A673 (cell line): ENCODE data around the gene OSGIN1.

Source experiments
- EZH2 ChIP-seq: fragments of 200-600 bp; sonication (generic); IDR thresholded peaks from 2 replicates; pipeline ENCODE4 v1.6.1; 2017; ENCODE audit warnings: borderline replicate concordance, low read depth, mild to moderate bottlenecking, mixed read lengths, antibody characterized with exemption, low read length; ENCODE audit not compliant: poor library complexity, severe bottlenecking
- TF ChIP-seq, protein P1 (sequence below): fragments of 300-800, 200-600 bp; sonication (generic); conservative IDR thresholded peaks from 2 replicates; pipeline ENCODE4 v1.5.1; 2017; ENCODE audit warnings: low read depth, mild to moderate bottlenecking, antibody characterized with exemption, low read length, moderate library complexity, mixed read lengths

DNA sequence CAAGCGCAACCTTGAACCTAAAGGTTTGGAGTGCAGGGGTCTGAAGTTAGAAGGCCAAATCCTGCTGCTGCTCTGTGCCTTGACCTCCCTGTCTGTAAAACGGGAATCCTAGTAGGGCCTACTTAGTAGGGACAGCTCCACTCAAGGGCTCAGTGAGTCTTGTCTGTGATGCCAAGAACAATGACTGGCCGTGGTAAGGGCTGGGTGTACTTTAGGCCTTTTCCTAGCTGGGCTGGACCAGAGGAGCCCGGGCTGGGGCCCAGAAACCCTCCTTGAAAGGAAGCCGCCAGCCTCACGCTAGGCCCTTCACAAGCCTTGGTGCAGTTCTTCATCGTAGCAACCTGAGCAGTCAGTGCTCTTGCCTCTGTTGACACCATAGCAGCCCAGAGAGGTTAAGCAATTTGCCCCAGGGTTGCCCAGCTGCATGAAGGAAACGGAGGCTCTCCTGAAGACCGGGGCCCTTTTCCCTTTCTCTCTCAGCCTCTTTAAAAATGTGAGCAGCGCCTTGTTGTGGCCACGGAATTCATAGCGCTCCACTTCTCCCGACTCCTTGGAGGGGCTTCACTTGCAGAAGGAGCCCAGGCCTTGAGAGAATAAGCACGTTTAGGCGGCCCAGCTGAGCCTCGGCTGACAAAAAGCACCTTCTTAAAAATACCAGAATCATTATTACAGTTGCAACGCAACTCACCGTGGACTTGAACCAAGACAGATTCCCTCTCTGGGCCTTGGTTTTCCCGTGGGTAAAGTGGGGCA lies 19.4 kb downstream of the OSGIN1 start:
- TF ChIP-seq, protein P1, sequence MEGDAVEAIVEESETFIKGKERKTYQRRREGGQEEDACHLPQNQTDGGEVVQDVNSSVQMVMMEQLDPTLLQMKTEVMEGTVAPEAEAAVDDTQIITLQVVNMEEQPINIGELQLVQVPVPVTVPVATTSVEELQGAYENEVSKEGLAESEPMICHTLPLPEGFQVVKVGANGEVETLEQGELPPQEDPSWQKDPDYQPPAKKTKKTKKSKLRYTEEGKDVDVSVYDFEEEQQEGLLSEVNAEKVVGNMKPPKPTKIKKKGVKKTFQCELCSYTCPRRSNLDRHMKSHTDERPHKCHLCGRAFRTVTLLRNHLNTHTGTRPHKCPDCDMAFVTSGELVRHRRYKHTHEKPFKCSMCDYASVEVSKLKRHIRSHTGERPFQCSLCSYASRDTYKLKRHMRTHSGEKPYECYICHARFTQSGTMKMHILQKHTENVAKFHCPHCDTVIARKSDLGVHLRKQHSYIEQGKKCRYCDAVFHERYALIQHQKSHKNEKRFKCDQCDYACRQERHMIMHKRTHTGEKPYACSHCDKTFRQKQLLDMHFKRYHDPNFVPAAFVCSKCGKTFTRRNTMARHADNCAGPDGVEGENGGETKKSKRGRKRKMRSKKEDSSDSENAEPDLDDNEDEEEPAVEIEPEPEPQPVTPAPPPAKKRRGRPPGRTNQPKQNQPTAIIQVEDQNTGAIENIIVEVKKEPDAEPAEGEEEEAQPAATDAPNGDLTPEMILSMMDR = no peak
- TF ChIP-seq EZH2 = no peak
